HEK293T (cell line): ENCODE measurements around the gene PRKG2.

Source experiments
- CTCF ChIA-PET: fragments of 350-600 bp; formaldehyde crosslinking; extraction: SDS; loops from one replicate; lab custom pipeline; 2021; ENCODE audit warnings: antibody characterized with exemption, inconsistent platforms; lab: Yijun Ruan, JAX
- POLR2A ChIA-PET: fragments of 350-600 bp; formaldehyde crosslinking; extraction: SDS; loops from one replicate; lab custom pipeline; 2020; ENCODE audit warnings: antibody characterized with exemption, inconsistent platforms; lab: Yijun Ruan, JAX
- DNase-seq: peaks from one replicate; pipeline ENCODE4 v3.0.0; 2012; ENCODE audit warnings: mixed read lengths; ENCODE audit errors: extremely low spot score
- ARNT ChIP-seq: fragments of 450-650 bp; IDR thresholded peaks from 2 replicates; pipeline ENCODE4 v1.6.1; 2017; ENCODE audit warnings: mild to moderate bottlenecking
- BHLHE40 ChIP-seq: fragments of 450-650 bp; IDR thresholded peaks from 2 replicates; pipeline ENCODE4 v1.6.1; 2016; ENCODE audit warnings: mild to moderate bottlenecking, moderate library complexity, borderline replicate concordance
- CTBP1 ChIP-seq: fragments of 450-650 bp; IDR thresholded peaks from 2 replicates; pipeline ENCODE4 v1.6.1; 2016; ENCODE audit warnings: borderline replicate concordance
- ELF4 ChIP-seq: fragments of 450-650 bp; IDR thresholded peaks from 2 replicates; pipeline ENCODE4 v1.6.1; 2017; ENCODE audit warnings: antibody characterized with exemption
- FOXA1 ChIP-seq: fragments of 450-650 bp; IDR thresholded peaks from 2 replicates; pipeline ENCODE4 v1.6.1; 2016; ENCODE audit warnings: mild to moderate bottlenecking
- FOXK2 ChIP-seq: fragments of 450-650 bp; IDR thresholded peaks from 2 replicates; pipeline ENCODE4 v1.6.1; 2016; ENCODE audit warnings: mild to moderate bottlenecking
- FOXM1 ChIP-seq: fragments of 450-650 bp; IDR thresholded peaks from 2 replicates; pipeline ENCODE4 v1.6.1; 2017; ENCODE audit warnings: mild to moderate bottlenecking, borderline replicate concordance
- HDGF ChIP-seq: fragments of 450-650 bp; IDR thresholded peaks from 2 replicates; pipeline ENCODE4 v1.6.1; 2017; ENCODE audit warnings: antibody characterized with exemption, borderline replicate concordance
- L3MBTL2 ChIP-seq: fragments of 450-650 bp; conservative IDR thresholded peaks from 2 replicates; pipeline ENCODE4 v1.6.1; 2016; ENCODE audit warnings: mild to moderate bottlenecking
- LEF1 ChIP-seq: fragments of 450-650 bp; IDR thresholded peaks from 2 replicates; pipeline ENCODE4 v1.6.1; 2017; ENCODE audit warnings: mild to moderate bottlenecking, borderline replicate concordance
- NFRKB ChIP-seq: fragments of 450-650 bp; IDR thresholded peaks from 2 replicates; pipeline ENCODE4 v1.6.1; 2016; ENCODE audit warnings: mild to moderate bottlenecking, moderate library complexity
- SP1 ChIP-seq: fragments of 450-650 bp; IDR thresholded peaks from 2 replicates; pipeline ENCODE4 v1.6.1; 2017
- SUZ12 ChIP-seq: fragments of 450-650 bp; IDR thresholded peaks from 2 replicates; pipeline ENCODE4 v1.6.1; 2016; ENCODE audit warnings: mild to moderate bottlenecking
- TARDBP ChIP-seq: fragments of 450-650 bp; IDR thresholded peaks from 2 replicates; pipeline ENCODE4 v1.6.1; 2016
- ZNF384 ChIP-seq: fragments of 450-650 bp; IDR thresholded peaks from 2 replicates; pipeline ENCODE4 v1.6.1; 2016
- TF ChIP-seq, protein P1 (sequence below): fragments of 450-650 bp; IDR thresholded peaks from 2 replicates; pipeline ENCODE4 v1.6.1; 2016

Gene PRKG2

DNA sequence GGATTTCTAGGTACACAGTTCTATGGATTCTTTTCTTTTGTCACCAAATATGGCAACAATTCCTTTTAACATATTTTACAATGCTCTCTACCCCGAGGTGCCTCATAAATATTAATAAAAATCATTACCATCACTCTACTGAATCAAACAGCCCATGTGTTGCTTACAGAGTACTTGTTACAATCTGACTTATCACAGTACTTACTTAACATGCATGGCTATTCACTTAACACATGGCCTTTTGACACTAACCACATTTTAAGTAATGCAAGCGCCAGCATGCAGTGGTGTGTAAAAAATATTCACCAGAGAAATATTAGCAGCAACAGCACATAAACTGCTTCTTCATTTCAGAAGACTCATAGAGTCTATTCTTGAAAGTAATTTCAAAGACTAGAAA, 119.6 kb downstream of the PRKG2 start:
- no peak for DNase-seq
- POLR2A ChIA-PET: no interaction called here
- CTCF ChIA-PET: no interaction called here
- TF ChIP-seq SUZ12: no peak
- TF ChIP-seq TARDBP: no peak
- no peak for TF ChIP-seq FOXM1
- no peak for TF ChIP-seq L3MBTL2
- TF ChIP-seq ZNF384: no peak
- no peak for TF ChIP-seq NFRKB
- TF ChIP-seq LEF1: no peak
- TF ChIP-seq FOXK2: no peak
- no peak for TF ChIP-seq ELF4
- TF ChIP-seq FOXA1: no peak
- TF ChIP-seq BHLHE40: no peak
- TF ChIP-seq HDGF: no peak
- no peak for TF ChIP-seq SP1
- TF ChIP-seq ARNT: no peak
- no peak for TF ChIP-seq CTBP1
- TF ChIP-seq, protein P1, sequence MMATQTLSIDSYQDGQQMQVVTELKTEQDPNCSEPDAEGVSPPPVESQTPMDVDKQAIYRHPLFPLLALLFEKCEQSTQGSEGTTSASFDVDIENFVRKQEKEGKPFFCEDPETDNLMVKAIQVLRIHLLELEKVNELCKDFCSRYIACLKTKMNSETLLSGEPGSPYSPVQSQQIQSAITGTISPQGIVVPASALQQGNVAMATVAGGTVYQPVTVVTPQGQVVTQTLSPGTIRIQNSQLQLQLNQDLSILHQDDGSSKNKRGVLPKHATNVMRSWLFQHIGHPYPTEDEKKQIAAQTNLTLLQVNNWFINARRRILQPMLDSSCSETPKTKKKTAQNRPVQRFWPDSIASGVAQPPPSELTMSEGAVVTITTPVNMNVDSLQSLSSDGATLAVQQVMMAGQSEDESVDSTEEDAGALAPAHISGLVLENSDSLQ: no peak

DNA sequence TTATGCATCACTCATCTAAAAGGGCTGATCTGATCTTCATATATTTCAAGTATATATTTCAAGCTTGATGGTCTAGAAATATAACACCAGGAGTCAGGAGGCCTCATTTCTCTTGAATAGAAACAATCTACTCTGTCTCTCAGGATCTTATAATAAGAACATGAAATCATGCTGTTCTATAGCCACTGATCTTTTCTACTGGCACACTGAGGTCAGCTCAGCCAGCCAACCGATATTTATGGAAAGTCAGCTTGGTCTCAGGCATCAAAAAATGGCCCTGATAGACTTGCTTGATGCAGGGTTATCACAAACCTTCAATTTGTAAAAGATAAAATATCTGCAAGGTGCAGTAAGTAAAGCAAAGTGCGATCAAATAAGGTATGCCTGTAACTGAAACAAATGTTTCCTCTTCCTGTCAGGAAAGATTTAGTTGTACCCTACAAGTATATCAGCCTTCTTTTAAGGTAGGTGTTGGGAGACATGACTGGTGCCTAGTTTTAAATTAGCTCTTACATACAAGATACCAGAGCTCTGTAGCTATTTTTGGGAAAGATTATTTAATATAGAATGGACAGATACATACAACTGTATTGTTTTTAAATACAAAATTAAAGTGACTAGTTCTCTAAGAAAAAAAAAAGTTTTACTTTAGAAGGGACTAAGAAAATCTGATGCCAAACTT, 121.2 kb downstream of the PRKG2 start:
- POLR2A ChIA-PET: no interaction called here
- TF ChIP-seq SUZ12 (no peak), BHLHE40 (no peak), FOXM1 (no peak), CTBP1 (no peak), LEF1 (no peak), L3MBTL2 (no peak), ELF4 (no peak), ZNF384 (no peak), NFRKB (no peak), HDGF (no peak), FOXA1 (no peak), SP1 (no peak), FOXK2 (no peak), TARDBP (no peak), ARNT (no peak)
- TF ChIP-seq, protein P1: no peak
- CTCF ChIA-PET: no interaction called here
- DNase-seq: no peak

DNA sequence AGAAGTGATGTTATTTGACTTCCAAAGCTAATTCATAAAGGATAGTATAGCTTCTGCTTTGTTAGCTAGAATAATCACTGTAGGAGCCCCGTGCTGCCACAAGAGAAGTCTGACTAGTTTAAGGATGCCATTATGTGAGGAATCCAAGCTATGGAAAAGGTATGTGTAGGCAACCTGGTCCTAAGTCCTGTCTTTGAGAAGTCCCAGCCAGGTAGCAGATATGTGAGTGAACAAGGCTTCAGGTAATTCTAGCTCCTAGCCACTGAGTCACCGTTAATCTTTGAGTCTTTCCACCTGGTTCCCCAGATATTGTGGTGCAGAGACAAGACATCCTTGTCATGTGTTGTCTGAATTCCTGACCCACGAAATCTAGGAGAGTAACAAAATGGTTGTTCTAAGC, 129.0 kb downstream of the PRKG2 start:
- no peak for DNase-seq
- CTCF ChIA-PET: interaction anchor here (0.6 kb wide), 1 partner anchor 173 kb away, joined by 3 read pairs; no protein-coding TSS in a partner anchor
- POLR2A ChIA-PET: no interaction called here
- TF ChIP-seq ARNT: no peak
- TF ChIP-seq ZNF384: no peak
- no peak for TF ChIP-seq ELF4
- no peak for TF ChIP-seq SUZ12
- TF ChIP-seq L3MBTL2: no peak
- no peak for TF ChIP-seq FOXK2
- TF ChIP-seq, protein P1: no peak
- no peak for TF ChIP-seq CTBP1
- no peak for TF ChIP-seq BHLHE40
- no peak for TF ChIP-seq LEF1
- no peak for TF ChIP-seq HDGF
- TF ChIP-seq FOXA1: no peak
- TF ChIP-seq NFRKB: no peak
- TF ChIP-seq SP1: no peak
- TF ChIP-seq FOXM1: no peak
- no peak for TF ChIP-seq TARDBP

DNA sequence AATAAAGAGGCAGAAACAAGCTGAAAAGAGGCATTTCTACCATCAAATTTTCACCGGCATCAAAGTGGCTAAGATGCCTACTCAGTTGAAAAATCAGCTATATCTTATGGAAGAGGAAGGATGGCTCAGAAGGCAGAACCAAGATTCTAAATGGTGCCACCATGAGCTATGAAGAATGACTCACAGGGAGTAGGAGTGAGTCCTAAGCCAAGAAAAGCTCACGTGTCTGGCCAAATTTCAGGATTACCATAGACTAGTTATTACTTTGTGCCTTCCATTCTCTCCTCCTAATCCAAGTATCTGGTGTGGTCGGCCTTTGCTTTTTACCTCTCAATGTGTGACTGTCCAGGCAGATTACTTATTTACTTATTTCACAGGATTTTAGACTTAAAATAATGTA, 129.7 kb downstream of the PRKG2 start:
- DNase-seq: no peak
- TF ChIP-seq CTBP1 (no peak), SUZ12 (no peak), SP1 (no peak)
- ChIA-PET CTCF (no interaction called here), POLR2A (no interaction called here)

DNA sequence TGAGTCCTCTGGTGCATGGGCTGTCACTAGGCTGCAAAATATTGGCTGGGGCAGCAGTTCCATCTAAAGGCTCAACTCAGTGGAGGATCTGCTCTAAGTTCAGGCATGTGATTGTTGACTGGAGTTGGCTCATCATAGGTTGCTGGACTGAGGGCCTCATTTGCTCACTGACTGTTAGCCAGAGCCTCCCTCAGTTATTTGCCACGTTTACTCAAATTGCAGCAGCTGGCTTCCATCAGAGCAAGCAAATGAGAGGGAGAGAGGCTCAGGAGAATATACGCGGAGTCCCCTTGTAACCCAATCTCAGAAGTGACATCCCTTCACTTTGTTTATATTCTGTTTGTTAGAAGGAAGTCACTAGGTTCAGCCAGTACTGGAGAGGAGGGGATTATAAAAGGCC, 130.4 kb downstream of the PRKG2 start:
- ChIA-PET POLR2A (no interaction called here), CTCF (no interaction called here)
- no peak for DNase-seq
- no peak for TF ChIP-seq FOXK2
- no peak for TF ChIP-seq TARDBP
- no peak for TF ChIP-seq SUZ12
- no peak for TF ChIP-seq SP1
- TF ChIP-seq CTBP1: no peak
- no peak for TF ChIP-seq ARNT
- no peak for TF ChIP-seq FOXM1
- no peak for TF ChIP-seq HDGF
- TF ChIP-seq, protein P1: no peak
- no peak for TF ChIP-seq ELF4
- TF ChIP-seq NFRKB: no peak
- no peak for TF ChIP-seq LEF1
- no peak for TF ChIP-seq FOXA1
- no peak for TF ChIP-seq ZNF384
